AG04450 (cell line): ENCODE results near the gene ARHGEF10L. TPM values are rescaled to one million over a fixed set of nuclear protein-coding genes. Genes with fewer than 3 reads are reported as not detected.

ENCODE experiments used
- CTCF ChIA-PET: fragments of 300-600, 350-600 bp; formaldehyde crosslinking; extraction: SDS; loops from one replicate; lab custom pipeline; 2022; ENCODE audit warnings: antibody characterized with exemption, inconsistent platforms; lab: Charles Lee
- POLR2A ChIA-PET: fragments of 350-600 bp; formaldehyde crosslinking; extraction: SDS; loops from one replicate; lab custom pipeline; 2021; ENCODE audit warnings: antibody characterized with exemption, inconsistent platforms; lab: Yijun Ruan, JAX
- DNase-seq: peaks from one replicate; pipeline ENCODE4 v3.0.0-alpha.2; 2011; ENCODE audit warnings: low read depth, low spot score
- H3K27ac ChIP-seq: one replicate; pipeline ENCODE4 v1.5.1; 2012; ENCODE audit warnings: low read depth, low read length, control low read depth
- H3K27me3 ChIP-seq: one replicate; pipeline ENCODE4 v1.6.0; 2012; ENCODE audit warnings: low read length; ENCODE audit not compliant: control insufficient read depth, insufficient read depth
- H3K4me3 ChIP-seq: 2 replicates; pipeline ENCODE4 v1.5.1; 2011; ENCODE audit warnings: mild to moderate bottlenecking, low read depth, low read length, control low read depth
- H3K9me3 ChIP-seq: 2 replicates; pipeline ENCODE4 v1.5.1; 2012; ENCODE audit warnings: low read length; ENCODE audit not compliant: control insufficient read depth, insufficient read depth
- polyA plus RNA-seq: library from polyadenylated mRNA; depleted of rRNA; stranded (reverse); fragments of >200 nt; gene quantifications from 2 replicates; pipeline ENCODE4 v1.2.3, GENCODE V29; 2011
- TF ChIP-seq, protein P1 (sequence below): IDR thresholded peaks from 2 replicates; pipeline ENCODE4 v1.5.1; 2011; ENCODE audit warnings: low read depth, low read length, control low read depth, inconsistent platforms

Gene ARHGEF10L
- polyA plus RNA-seq, 1 experiment: 5.7 TPM

DNA sequence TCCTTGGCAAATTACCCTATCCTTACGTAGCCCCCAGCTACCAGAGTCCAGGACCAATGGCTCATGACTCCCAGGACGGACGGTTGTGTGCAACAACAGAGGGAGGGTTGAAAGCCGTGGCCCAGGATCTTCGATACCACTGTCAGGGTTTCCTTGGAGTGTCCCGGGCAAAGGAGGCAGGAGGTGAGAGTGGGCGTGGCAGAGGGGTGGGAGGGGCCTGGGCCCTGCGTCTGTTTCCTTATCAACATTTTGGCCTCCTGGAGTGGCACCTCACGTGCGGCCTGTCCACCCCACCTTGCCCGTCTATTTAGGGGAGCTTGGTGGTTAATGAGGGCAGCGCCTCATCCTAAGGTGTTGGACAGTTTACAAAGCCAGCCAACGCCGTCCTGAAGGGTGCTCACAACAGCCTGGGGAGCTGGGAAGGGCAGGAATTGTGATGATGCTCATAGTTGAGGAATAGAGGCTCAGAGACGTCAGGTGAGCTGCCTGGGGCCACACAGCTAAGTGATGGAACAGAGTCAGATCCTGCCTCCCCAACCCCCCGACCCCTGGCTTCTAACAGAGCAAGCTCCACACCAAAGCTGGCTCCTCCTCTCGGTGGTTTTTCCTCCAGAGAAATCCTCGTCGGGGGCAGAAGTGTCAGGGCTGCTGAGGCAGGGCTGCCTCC, 17.4 kb upstream of the ARHGEF10L start:
- Histone ChIP-seq H3K9me3 (no peaks in the 10 kb centered on the region), H3K27ac (no peak overlapping the region), H3K4me3 (no peak overlapping the region), H3K27me3 (peaks cover 28% of the 10 kb centered on the region)
- no peak for DNase-seq
- ChIA-PET POLR2A (no interaction called here), CTCF (interaction anchor here (0.8 kb wide), 1 partner anchor 27 kb away, joined by 4 read pairs; no protein-coding TSS in a partner anchor)
- TF ChIP-seq, protein P1, sequence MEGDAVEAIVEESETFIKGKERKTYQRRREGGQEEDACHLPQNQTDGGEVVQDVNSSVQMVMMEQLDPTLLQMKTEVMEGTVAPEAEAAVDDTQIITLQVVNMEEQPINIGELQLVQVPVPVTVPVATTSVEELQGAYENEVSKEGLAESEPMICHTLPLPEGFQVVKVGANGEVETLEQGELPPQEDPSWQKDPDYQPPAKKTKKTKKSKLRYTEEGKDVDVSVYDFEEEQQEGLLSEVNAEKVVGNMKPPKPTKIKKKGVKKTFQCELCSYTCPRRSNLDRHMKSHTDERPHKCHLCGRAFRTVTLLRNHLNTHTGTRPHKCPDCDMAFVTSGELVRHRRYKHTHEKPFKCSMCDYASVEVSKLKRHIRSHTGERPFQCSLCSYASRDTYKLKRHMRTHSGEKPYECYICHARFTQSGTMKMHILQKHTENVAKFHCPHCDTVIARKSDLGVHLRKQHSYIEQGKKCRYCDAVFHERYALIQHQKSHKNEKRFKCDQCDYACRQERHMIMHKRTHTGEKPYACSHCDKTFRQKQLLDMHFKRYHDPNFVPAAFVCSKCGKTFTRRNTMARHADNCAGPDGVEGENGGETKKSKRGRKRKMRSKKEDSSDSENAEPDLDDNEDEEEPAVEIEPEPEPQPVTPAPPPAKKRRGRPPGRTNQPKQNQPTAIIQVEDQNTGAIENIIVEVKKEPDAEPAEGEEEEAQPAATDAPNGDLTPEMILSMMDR: no peak

DNA sequence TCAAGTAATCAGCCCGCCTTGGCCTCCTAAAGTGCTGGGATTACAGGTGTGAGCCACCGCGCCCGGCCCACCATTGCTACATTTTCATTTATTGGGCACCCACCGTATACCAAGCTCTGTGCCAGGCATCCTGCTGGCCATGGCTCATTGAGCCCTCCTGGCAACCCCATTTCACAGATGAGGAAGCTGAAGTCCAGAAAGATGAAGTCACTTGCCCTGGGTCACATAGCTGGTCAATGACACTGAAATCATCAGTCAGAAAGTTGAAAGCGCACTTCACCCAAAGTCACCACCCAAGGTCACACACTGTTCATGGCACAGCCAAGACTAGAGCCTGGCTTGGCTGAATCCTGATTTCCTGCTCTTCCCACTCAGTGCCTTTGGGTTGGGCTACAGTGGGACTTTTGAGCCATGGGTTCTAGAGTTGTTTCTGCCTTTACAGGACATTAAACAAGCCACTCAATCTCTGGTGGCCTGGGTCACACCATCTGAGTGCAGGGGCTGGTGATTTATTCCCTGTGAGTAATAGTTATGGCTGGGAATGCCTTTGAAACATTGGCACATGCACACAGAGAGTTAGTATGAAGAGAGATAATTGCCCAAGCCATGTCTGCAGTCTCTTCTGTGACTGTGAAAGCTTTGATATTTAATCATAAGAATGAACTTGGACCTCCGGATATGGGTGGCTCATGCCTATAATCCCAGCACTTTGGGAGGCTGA, 16.0 kb upstream of the ARHGEF10L start:
- CTCF ChIA-PET: interaction anchor here (1.3 kb wide), 2 partner anchors 21 to 29 kb away, joined by 3 to 6 read pairs; no protein-coding TSS in a partner anchor
- Histone ChIP-seq H3K9me3 (no peaks in the 10 kb centered on the region), H3K27ac (no peak overlapping the region), H3K4me3 (no peak overlapping the region), H3K27me3 (peaks cover 25% of the 10 kb centered on the region)
- TF ChIP-seq, protein P1: no peak
- POLR2A ChIA-PET: no interaction called here
- DNase-seq: no peak

DNA sequence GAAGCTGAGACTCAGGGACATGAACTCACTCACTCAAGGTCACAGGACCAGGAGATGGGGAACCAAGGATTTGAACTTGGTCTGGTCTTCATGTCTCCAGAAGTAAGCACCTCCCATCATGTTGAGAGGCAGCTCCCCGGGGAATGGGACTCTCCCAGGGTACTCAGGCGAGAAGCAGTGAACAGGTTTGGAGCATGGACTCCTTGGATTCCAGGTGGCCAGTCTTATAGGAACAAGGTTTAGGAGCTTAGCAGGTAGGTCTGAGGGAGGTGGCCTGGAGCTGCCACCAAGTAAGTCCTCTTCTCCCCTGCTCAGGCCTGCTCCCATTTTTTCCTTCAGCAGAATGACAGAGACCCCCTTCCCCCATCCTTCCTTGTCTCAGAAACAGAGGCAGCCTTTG, 14.9 kb upstream of the ARHGEF10L start:
- Histone ChIP-seq H3K9me3 (no peaks in the 10 kb centered on the region), H3K27ac (no peak overlapping the region), H3K27me3 (peaks cover 24% of the 10 kb centered on the region), H3K4me3 (no peak overlapping the region)
- DNase-seq: no peak
- TF ChIP-seq, protein P1: no peak
- ChIA-PET CTCF (no interaction called here), POLR2A (no interaction called here)

DNA sequence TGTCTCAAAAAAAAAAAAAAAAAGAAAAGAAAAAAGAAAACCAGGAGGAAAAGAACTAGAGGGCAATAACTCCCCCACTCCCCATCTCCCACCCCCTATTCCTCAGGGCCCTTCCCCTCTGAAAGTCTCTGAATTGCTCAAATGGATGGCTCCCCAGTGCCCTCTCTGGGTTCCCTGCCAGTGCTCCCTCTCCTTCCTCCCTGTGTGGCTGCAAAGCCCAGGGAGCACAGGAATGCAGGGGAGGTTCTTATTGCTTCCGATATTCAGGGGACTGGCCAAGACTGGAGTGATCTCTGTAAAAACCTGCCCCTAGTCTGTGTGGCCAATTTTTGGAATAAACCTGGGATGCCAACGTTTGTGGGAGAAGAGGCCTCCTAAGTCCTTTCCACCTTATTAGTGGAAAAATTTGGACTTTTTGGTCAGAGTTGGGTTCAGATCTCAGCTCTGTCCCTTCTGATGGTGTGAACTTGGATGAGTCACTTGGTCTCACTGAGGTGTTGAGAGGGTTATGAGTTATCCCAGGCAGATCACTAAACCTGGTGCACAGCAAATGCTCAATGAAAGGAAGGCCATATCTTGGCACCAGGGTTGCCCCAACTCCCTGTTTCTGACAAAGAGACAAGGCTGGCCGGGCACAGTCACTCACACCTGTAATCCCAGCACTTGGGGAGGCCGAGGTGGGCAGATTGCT, 13.4 kb upstream of the ARHGEF10L start:
- Histone ChIP-seq H3K4me3 (no peak overlapping the region), H3K9me3 (no peaks in the 10 kb centered on the region), H3K27ac (no peak overlapping the region), H3K27me3 (peaks cover 16% of the 10 kb centered on the region)
- TF ChIP-seq, protein P1: no peak
- CTCF ChIA-PET: interaction anchor here (0.7 kb wide), 1 partner anchor 28 kb away, joined by 3 read pairs; no protein-coding TSS in a partner anchor
- POLR2A ChIA-PET: no interaction called here
- no peak for DNase-seq
